ENCODE data around the gene SERPINB2.

- TF ChIP-seq, protein P1, sequence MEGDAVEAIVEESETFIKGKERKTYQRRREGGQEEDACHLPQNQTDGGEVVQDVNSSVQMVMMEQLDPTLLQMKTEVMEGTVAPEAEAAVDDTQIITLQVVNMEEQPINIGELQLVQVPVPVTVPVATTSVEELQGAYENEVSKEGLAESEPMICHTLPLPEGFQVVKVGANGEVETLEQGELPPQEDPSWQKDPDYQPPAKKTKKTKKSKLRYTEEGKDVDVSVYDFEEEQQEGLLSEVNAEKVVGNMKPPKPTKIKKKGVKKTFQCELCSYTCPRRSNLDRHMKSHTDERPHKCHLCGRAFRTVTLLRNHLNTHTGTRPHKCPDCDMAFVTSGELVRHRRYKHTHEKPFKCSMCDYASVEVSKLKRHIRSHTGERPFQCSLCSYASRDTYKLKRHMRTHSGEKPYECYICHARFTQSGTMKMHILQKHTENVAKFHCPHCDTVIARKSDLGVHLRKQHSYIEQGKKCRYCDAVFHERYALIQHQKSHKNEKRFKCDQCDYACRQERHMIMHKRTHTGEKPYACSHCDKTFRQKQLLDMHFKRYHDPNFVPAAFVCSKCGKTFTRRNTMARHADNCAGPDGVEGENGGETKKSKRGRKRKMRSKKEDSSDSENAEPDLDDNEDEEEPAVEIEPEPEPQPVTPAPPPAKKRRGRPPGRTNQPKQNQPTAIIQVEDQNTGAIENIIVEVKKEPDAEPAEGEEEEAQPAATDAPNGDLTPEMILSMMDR (IDR thresholded peaks at IDR 0.05), result no peak
- TF ChIP-seq EZH2 (IDR thresholded peaks at IDR 0.05; ENCODE audit: borderline replicate concordance, insufficient read depth, low read depth, low read length, poor library complexity, severe bottlenecking), result no peak
These were observed at the start of gene SERPINB2 for GRCh38 chr18:63887424-63887823.
